Activated CD4-positive, alpha-beta T cell treated with anti-CD3 and anti-CD28 coated beads, Interleukin-2, amount 50 U/mL, for 4 hours (primary cell): ENCODE results near the gene GRIK1.
"Not testable (repeated sequence)": the region's sequence is repeated elsewhere in the genome, so short reads cannot be mapped to it uniquely, and the experiment has no call there.

ENCODE experiments used
- DNase-seq, 2 experiments: peaks; one replicate each; pipeline ENCODE4 v3.0.0-alpha.2; 2020

Gene GRIK1

DNA sequence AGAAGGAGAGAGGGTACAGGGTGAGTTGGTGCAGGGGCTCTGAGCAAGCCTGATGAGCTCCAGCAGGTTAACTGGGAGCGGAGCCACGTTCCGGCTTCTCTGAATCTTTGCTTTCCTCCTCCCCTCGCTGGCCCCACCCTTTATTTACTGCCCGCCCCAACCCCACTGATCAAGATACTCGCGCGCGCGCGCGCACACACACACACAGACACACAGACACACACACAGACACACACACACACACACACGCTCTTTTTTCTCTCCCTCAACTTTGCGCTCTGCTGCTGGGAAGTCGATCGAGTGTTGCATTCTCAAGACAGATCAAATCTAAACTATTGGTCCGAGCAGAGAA is at the start of gene GRIK1:
TSS of gene GRIK1 (minus strand) at position 73 of the 352 bp plus-strand sequence.
- no peak for DNase-seq

DNA sequence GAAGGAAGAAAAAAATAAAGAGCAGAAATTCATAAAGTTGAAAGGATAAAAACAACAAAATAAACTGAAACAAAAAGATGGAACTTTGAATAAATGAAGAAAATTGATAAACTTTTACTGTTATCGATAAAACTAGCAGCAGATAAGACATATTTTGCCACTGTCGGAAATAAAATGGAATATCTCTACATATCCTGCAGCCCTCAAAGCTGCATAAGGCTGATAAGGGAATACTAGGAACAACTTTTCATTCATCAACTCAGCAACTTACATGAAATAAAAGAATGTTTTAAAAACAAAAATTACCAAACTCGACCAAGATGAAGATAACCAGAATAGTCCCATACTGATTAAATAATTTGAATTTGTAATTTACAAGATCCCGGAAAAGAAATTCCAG is 48.0 kb upstream of the GRIK1 start:
- DNase-seq: no peak

DNA sequence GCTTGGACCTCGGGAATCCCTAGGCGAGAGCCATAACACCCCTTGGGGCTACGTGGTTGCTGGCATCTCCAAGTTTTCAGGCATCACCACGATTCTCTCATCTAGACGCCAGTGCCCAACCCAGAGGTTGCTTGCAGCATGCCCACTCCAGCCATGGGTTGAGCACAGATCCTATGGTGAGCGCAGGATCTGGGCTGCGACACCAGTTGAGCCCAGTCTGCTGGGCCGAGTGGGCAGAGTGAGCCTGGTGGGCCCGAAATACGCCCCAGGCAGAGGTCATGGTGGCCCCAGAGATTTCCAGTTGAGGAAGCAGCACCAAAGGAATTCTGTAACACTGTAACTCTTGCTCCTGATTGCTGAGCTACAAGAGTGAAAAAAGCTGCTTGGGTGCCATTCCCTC is 46.1 kb upstream of the GRIK1 start:
- DNase-seq: no peak

- DNase-seq: no peak
Observed at GRCh38 chr21:29979043-29979442, 39.2 kb upstream of the GRIK1 start.

DNA sequence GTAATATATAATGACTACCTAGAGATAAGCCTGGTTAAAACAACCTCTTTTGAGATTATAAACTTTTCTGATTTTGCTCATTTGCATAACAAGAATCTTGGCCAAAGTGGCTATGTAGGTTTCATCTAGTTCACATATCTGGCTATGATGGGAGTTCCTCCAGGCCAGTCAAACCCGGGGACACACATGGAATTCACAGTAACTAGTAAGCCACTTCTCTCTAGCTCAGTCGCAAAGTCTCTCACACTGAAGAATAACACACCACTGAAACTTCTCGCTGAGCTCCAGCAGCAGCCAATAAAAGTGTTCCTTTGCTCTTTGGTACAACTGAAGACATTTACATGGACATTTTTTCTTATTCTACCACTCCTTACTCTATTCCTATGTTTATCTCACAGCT is 36.0 kb upstream of the GRIK1 start:
- no peak for DNase-seq

- no peak for DNase-seq
Observed at GRCh38 chr21:29973258-29973657, 33.5 kb upstream of the GRIK1 start.

DNA sequence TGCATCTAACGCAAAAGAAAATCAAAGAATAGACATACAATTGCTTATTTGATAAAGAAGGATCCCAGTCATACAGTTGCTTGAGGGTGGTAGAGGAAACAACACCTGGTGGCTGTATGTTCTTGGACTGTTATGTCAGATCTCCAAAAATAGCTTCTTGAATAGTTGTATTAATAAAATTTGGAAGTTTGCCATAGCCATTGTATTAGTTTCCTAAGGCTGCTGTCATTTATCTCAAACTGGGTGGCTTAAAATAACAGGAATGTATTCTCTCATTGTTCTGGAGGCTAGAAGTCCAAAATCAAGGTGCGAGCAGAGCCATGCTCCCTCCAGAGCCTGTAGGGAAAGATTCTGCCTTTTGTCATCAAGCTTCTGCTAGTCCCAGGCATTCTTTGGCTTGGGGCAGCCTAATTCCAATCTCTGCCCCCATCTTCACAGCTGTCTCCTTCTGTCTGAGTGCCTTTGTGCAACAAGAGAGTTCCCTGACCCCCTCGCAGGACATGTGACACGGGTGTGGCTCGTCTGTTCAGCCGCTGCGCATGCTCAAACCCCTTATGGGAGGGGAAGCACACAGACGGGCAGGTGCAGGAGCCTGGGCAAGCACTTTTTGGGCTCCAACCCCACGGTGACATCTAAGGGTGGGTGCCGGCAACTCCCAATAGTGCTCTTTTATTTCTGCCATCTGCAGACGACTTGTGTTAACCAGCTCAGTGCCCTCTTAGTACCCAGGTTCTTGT is 21.7 kb upstream of the GRIK1 start:
- no peak for DNase-seq

- no peak for DNase-seq
Observed at GRCh38 chr21:29958551-29958950, 18.8 kb upstream of the GRIK1 start.

- not testable (repeated sequence) for DNase-seq
Observed at GRCh38 chr21:29958035-29958434, 18.2 kb upstream of the GRIK1 start.

- no peak for DNase-seq
Observed at GRCh38 chr21:29953690-29954089, 13.9 kb upstream of the GRIK1 start.

DNA sequence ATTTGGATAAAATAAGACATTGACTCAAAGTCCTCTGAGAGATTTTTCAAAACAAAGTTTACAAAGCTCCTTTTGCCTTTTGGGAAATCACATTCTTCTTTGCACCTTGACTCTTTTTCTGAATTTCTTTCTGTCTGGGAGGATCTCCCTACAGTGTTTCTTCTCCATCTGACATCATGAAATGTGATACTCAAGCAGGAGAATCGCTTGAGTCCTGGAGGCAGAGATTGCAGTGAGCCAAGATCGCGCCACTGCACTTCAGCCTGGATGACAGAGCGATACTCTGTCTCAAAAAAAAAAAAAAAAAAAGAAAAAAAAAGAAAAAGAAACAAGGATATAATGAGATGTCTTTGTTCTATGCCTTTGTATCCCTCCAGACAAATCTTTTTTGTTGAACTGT is 13.3 kb upstream of the GRIK1 start:
- DNase-seq: no peak

DNA sequence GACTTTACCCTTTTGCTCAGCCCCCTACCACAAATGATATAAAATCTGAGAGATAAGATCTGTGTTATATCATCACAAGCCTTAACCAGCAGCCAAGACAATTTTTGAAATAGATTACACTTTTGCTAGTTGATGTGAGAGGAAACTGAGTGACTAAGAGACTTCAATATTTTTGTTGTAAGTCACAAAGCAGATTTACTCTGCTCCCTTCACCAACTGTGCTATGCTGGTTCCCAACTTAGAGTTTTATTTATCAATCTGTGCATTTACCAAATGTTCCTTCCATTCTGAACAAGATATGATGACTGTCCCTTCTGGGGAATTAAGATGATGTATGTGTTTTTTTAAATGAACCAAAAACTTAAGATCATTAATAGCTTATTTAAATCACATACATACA is 12.1 kb upstream of the GRIK1 start:
- no peak for DNase-seq

GRCh38 chr21:29949991-29950390 is 10.2 kb upstream of the GRIK1 start:
- no peak for DNase-seq

DNA sequence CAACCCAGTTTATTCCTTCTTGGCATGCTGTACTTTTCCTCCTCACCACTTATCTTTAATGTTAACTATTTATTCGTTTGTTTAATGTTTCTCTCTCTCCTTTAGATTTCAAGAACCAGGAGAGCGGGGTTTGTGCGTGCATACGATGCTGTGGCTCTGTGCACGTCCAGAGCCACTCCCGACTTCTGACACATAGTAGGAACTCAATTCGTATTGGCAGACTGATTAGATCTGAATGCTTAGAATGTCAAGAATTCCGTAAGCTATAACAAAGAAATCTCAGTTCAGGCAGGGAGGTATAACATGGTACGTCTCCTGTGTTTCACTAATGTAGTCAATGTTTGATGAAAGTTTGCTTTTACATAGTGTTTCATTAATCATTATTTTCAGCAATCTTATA is 7.3 kb upstream of the GRIK1 start:
- DNase-seq: no peak

DNA sequence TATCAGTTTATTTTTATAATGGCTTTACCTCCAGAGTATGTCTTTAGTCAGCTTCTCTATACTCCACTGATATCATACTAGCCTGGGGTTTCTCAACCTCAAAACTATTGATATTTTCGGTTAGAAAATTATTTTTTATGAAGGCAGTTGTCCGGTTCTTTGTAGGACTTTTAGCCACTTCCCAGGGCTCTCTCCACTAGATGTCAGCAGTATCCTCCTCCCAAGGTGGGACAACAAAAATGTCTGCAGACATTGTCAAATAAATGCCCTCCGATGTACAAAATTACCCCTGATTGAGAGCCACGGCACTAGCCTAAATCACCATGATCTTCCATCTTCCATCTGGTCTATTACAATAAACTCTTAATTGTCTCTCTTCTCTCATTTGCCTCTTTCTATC is 4.1 kb upstream of the GRIK1 start:
- no peak for DNase-seq

DNA sequence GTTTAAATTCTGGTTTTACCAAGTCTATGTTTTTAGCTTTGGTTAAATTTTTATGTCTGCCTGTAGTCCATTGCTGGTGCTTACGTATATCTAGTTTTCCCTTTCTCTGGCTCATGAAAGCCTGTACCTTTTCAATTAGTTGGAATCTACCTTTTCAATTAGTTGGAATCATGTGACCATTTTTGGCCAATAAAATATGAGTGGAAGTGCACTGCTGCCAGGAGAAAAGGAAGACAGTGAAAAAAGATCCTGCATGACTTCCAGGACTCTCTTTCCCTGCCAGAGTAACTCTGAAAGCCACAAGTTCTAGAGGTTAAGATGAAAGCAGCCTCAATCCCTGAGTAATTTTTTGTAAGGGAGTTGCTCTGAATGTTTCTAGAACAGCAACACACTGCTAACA is 2.2 kb upstream of the GRIK1 start:
- DNase-seq: no peak

DNA sequence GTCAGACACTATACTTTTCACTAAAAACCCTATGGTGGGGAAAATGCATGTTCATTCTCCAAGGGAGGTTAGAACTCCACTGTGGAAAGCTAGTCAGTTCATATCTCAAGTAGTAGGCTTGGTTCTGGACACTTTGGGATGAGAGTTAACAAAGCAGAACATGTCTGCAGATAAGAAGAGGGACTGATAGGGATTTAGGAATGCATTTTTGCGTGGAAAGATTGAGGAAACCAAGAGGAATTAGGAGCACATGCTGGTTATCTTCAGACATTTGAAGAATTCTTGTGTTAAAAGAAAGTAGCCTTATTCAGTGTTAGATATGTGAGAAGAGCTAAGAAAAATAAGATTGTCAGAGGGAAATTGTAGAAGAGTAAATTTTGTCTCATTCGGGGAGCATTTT is 1.2 kb upstream of the GRIK1 start:
- no peak for DNase-seq

DNA sequence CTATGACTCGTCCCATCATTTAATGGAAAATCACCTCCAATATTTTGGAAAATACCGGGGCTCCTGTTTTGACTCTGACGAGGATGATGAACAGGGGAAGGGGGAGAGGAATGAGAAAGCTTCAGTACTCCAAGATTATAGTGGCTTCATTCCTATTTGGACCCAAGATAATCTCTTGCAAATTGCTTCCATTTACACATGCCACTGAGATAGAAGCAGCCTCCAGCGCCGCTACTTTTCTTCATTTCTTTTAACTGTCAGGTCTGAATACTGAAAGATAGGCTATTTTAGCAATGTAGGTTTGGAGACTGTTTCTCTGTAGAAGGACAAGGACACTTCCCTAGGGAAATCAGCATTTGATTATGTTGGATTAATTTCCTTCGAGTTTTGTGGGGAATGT is 565 bp upstream of the GRIK1 start:
- DNase-seq: no peak

- DNase-seq: no peak
Observed at GRCh38 chr21:29939104-29939923, 482 bp downstream of the GRIK1 start.

- no peak for DNase-seq
Observed at GRCh38 chr21:29938776-29939103, 1.1 kb downstream of the GRIK1 start.

DNA sequence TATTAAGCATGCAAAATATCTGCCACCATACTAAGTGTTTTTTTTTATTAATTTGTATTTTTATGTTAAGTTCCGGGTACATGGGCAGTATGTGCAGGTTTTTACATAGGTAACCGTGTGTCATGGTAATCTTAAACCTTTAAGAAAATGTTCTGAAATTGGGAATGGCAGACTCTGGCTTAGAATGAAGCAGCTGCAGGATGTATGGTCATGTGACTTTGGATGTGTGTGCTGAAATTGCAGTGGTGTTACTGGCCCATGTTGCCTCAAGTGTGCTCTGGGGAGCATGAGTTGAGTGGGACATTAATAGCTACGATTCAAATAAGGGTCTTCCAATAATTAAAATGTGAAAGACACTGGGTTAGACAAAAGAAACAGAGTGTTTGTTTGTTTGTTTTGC is 6.7 kb downstream of the GRIK1 start:
- no peak for DNase-seq

- DNase-seq: no peak
Observed at GRCh38 chr21:29928537-29928936, 11.3 kb downstream of the GRIK1 start.

- no peak for DNase-seq
Observed at GRCh38 chr21:29920938-29921337, 18.9 kb downstream of the GRIK1 start.

- no peak for DNase-seq
Observed at GRCh38 chr21:29914326-29914725, 25.5 kb downstream of the GRIK1 start.

DNA sequence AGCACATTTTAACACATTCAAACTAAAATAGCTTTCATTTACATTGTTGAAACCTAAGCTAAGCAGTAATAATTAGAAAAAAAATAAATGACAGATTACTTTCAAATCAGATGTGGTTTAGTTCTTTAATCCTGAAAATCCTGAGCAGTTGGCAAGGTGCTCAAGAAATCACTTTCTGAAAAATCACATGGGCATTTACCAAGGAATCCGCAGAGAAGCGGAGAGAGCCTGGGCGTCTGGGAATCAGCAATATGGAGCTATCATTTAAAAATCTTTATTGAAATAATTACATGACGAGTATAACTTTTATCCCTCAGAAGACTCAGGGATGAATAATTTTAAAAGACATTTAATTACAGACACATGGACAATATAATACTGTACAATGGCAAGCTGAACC is 30.2 kb downstream of the GRIK1 start:
- no peak for DNase-seq
